HG03108 (cell line): ENCODE data around the gene PDS5A.
"Not testable (repeated sequence)": the region's sequence is repeated elsewhere in the genome, so short reads cannot be mapped to it uniquely, and the experiment has no call there.

Experiments used
- ATAC-seq: cut with Tn5 transposase; IDR thresholded peaks from one replicate; pipeline ENCODE4 v1.9.1; 2021; ENCODE audit warnings: moderate library complexity; ENCODE audit not compliant: unreplicated experiment

PDS5A gene

GRCh38 chr4:39905019-39905418 lies 72.7 kb downstream of the PDS5A start:
- not testable (repeated sequence) for ATAC-seq

GRCh38 chr4:39900966-39901365 lies 76.7 kb downstream of the PDS5A start:
- no peak for ATAC-seq

- no peak for ATAC-seq
These were observed 78.4 kb downstream of the PDS5A start for GRCh38 chr4:39899291-39899690.

GRCh38 chr4:39898015-39898414 lies 79.7 kb downstream of the PDS5A start:
- no peak for ATAC-seq

GRCh38 chr4:39893693-39894072 lies 84.0 kb downstream of the PDS5A start:
- ATAC-seq: no peak

- ATAC-seq: no peak
These were observed 84.6 kb downstream of the PDS5A start for GRCh38 chr4:39892988-39893692.

- ATAC-seq: no peak
These were observed 88.5 kb downstream of the PDS5A start for GRCh38 chr4:39889226-39889625.

- ATAC-seq: no peak
These were observed 89.2 kb downstream of the PDS5A start for GRCh38 chr4:39888541-39888940.

GRCh38 chr4:39883646-39884045 lies 94.1 kb downstream of the PDS5A start:
- ATAC-seq: no peak

GRCh38 chr4:39881789-39882188 lies 95.9 kb downstream of the PDS5A start:
- ATAC-seq: no peak

GRCh38 chr4:39877971-39878370 lies 99.7 kb downstream of the PDS5A start:
- no peak for ATAC-seq

GRCh38 chr4:39873823-39874222 lies 103.9 kb downstream of the PDS5A start:
- ATAC-seq: no peak

- ATAC-seq: no peak
These were observed 112.4 kb downstream of the PDS5A start for GRCh38 chr4:39865280-39865679.

GRCh38 chr4:39864391-39864790 lies 113.3 kb downstream of the PDS5A start:
- ATAC-seq: no peak

GRCh38 chr4:39860804-39861203 lies 116.9 kb downstream of the PDS5A start:
- no peak for ATAC-seq

- no peak for ATAC-seq
These were observed 121.7 kb downstream of the PDS5A start for GRCh38 chr4:39855909-39856512.

- no peak for ATAC-seq
These were observed 125.1 kb downstream of the PDS5A start for GRCh38 chr4:39852636-39853035.

- no peak for ATAC-seq
These were observed 127.0 kb downstream of the PDS5A start for GRCh38 chr4:39850727-39851126.

GRCh38 chr4:39846705-39847104 lies 131.0 kb downstream of the PDS5A start:
- ATAC-seq: no peak

GRCh38 chr4:39846120-39846519 lies 131.6 kb downstream of the PDS5A start:
- ATAC-seq: no peak

GRCh38 chr4:39841894-39842293 lies 135.8 kb downstream of the PDS5A start:
- no peak for ATAC-seq

- not testable (repeated sequence) for ATAC-seq
These were observed 137.2 kb downstream of the PDS5A start for GRCh38 chr4:39840516-39840915.

GRCh38 chr4:39840027-39840426 lies 137.7 kb downstream of the PDS5A start:
- no peak for ATAC-seq
